Naive B cell (primary cell): ENCODE results near the gene DTL. TPM values are rescaled to one million over a fixed set of nuclear protein-coding genes. Genes with fewer than 3 reads are reported as not detected.
"Not testable (repeated sequence)": the region's sequence is repeated elsewhere in the genome, so short reads cannot be mapped to it uniquely, and the experiment has no call there.

Experiments
- ATAC-seq, 2 donors: fragments of 150-1000 bp; cut with Tn5 transposase; 2 replicates each; pipeline ENCODE4 v1.10.0; 2021; ENCODE audit warnings: low read depth in 2 of 2, mild to moderate bottlenecking in 2 of 2, moderate library complexity in 2 of 2
- DNase-seq: peaks from one replicate; pipeline ENCODE4 v3.0.0; 2022
- H3K27ac Mint-ChIP-seq, 6 donors: one replicate each; pipeline ENCODE4 v1.8.0; 2020 to 2022; ENCODE audit warnings: mild to moderate bottlenecking in 6 of 6, mixed read lengths in 6 of 6, moderate library complexity in 5 of 6, inconsistent platforms in 2 of 6
- H3K27me3 Mint-ChIP-seq, 3 donors: one replicate each; pipeline ENCODE4 v1.8.0; 2021 to 2022; ENCODE audit warnings: mixed read lengths in 3 of 3, mild to moderate bottlenecking in 1 of 3
- H3K36me3 Mint-ChIP-seq, 2 donors: one replicate each; pipeline ENCODE4 v1.8.0; 2020 to 2022; ENCODE audit warnings: mixed read lengths in 2 of 2, inconsistent platforms in 1 of 2, mild to moderate bottlenecking in 1 of 2
- H3K4me1 Mint-ChIP-seq, 3 donors: one replicate each; pipeline ENCODE4 v1.8.0; 2020 to 2022; ENCODE audit warnings: mixed read lengths in 3 of 3, inconsistent platforms in 1 of 3, mild to moderate bottlenecking in 1 of 3, moderate library complexity in 1 of 3
- H3K4me3 Mint-ChIP-seq, 8 donors: one replicate each; pipeline ENCODE4 v1.8.0; 2020 to 2022; ENCODE audit warnings: mild to moderate bottlenecking in 8 of 8, mixed read lengths in 8 of 8, moderate library complexity in 8 of 8, inconsistent platforms in 2 of 8
- H3K9me3 Mint-ChIP-seq, 7 donors: one replicate each; pipeline ENCODE4 v1.8.0; 2020 to 2022; ENCODE audit warnings: mixed read lengths in 7 of 7, mild to moderate bottlenecking in 5 of 7, inconsistent platforms in 2 of 7, moderate library complexity in 1 of 7
- polyA plus RNA-seq, 6 donors: library from polyadenylated mRNA; unstranded; fragments of 300-500 nt; fragmentation: Illumina TruSeq; gene quantifications; one replicate each; pipeline ENCODE4 v1.2.3, GENCODE V29; 2021; ENCODE audit warnings: low read depth in 6 of 6

DTL gene
- 1 to 10 TPM in 1 of 6 donors, under 1 TPM in 4, not detected in 1; 0.17 to 1.2 (median 0.71) TPM for polyA plus RNA-seq

GRCh38 chr1:212035123-212035834 is at the start of gene DTL, which contains the start of gene INTS7:
DTL (plus strand) TSS chr1:212035748; CDS start chr1:212035891, 143 bp downstream.
INTS7 (minus strand) TSS chr1:212035557; CDS start chr1:212035437, 120 bp downstream.
- H3K36me3 Mint-ChIP-seq: no peaks in the 10 kb centered on the region

GRCh38 chr1:211986628-211987254 is 48.8 kb upstream of the DTL start:
- Mint-ChIP-seq H3K36me3 (peaks cover 10 to 18% of the 10 kb centered on the region in 2 donors), H3K4me1 (no peaks in the 10 kb centered on the region), H3K4me3 (no peak overlapping the region), H3K27me3 (no peaks in the 10 kb centered on the region), H3K9me3 (no peaks in the 10 kb centered on the region), H3K27ac (no peak overlapping the region)
- ATAC-seq (no peak), DNase-seq (no peak)

More at GRCh38 chr1:212035123-212035834, at the start of gene DTL, which contains the start of gene INTS7:
- H3K27ac Mint-ChIP-seq: peak within 1 kb of the TSS; percentile 87 to 99 (median 94)
- H3K9me3 Mint-ChIP-seq: no peaks in the 10 kb centered on the region
- H3K4me1 Mint-ChIP-seq: peaks cover 27 to 45% (median 44%) of the 10 kb centered on the region in 3 donors
- ATAC-seq (peak; percentile 86 to 87), DNase-seq (peak; percentile 98)
- no peaks in the 10 kb centered on the region for H3K27me3 Mint-ChIP-seq
- H3K4me3 Mint-ChIP-seq: peak within 1 kb of the TSS; percentile 93 to 100 (median 98)

- Mint-ChIP-seq H3K36me3 (peaks cover 3 to 6% of the 10 kb centered on the region in 2 donors), H3K27me3 (no peaks in the 10 kb centered on the region), H3K4me1 (no peaks in the 10 kb centered on the region), H3K27ac (peak overlapping the region in 1 of 6 donors; percentile 25), H3K4me3 (no peak overlapping the region), H3K9me3 (no peaks in the 10 kb centered on the region)
- ATAC-seq (no peak), DNase-seq (no peak)
These were observed 43.9 kb upstream of the DTL start for GRCh38 chr1:211991695-211992094.

GRCh38 chr1:211997426-211997825 is 38.1 kb upstream of the DTL start:
- H3K9me3 Mint-ChIP-seq, H3K27me3 Mint-ChIP-seq, H3K27ac Mint-ChIP-seq, H3K4me1 Mint-ChIP-seq, H3K4me3 Mint-ChIP-seq, DNase-seq, ATAC-seq: not testable (repeated sequence)
- peaks cover 5 to 17% of the 10 kb centered on the region in 2 donors for H3K36me3 Mint-ChIP-seq

GRCh38 chr1:212002536-212002935 is 33.0 kb upstream of the DTL start:
- Mint-ChIP-seq H3K27ac (peak overlapping the region in 2 of 6 donors; percentile 42 to 77), H3K36me3 (peaks cover 19 to 25% of the 10 kb centered on the region in 2 donors), H3K9me3 (no peaks in the 10 kb centered on the region), H3K27me3 (no peaks in the 10 kb centered on the region), H3K4me3 (no peak overlapping the region), H3K4me1 (no peaks in the 10 kb centered on the region)
- ATAC-seq (no peak), DNase-seq (no peak)

GRCh38 chr1:212004895-212005608 is 30.5 kb upstream of the DTL start:
- no peaks in the 10 kb centered on the region for H3K27me3 Mint-ChIP-seq
- H3K36me3 Mint-ChIP-seq: peaks cover 19 to 25% of the 10 kb centered on the region in 2 donors
- no peak overlapping the region for H3K4me3 Mint-ChIP-seq
- DNase-seq (no peak), ATAC-seq (no peak)
- no peaks in the 10 kb centered on the region for H3K4me1 Mint-ChIP-seq
- H3K9me3 Mint-ChIP-seq: no peaks in the 10 kb centered on the region
- H3K27ac Mint-ChIP-seq: no peak overlapping the region

- no peak for ATAC-seq
- H3K36me3 Mint-ChIP-seq: peaks cover 16 to 19% of the 10 kb centered on the region in 2 donors
- no peak for DNase-seq
These were observed 28.4 kb upstream of the DTL start for GRCh38 chr1:212007178-212007577.

GRCh38 chr1:212007886-212008285 is 27.7 kb upstream of the DTL start:
- peaks cover 11 to 18% of the 10 kb centered on the region in 2 donors for H3K36me3 Mint-ChIP-seq
- H3K9me3 Mint-ChIP-seq: no peaks in the 10 kb centered on the region
- ATAC-seq: no peak
- H3K4me1 Mint-ChIP-seq: peaks cover 0 to 5% (median 0%) of the 10 kb centered on the region in 3 donors
- H3K27me3 Mint-ChIP-seq: no peaks in the 10 kb centered on the region
- DNase-seq: no peak
- H3K4me3 Mint-ChIP-seq: no peak overlapping the region
- H3K27ac Mint-ChIP-seq: no peak overlapping the region

More at GRCh38 chr1:212007178-212007577, 28.4 kb upstream of the DTL start:
- Mint-ChIP-seq H3K27ac (no peak overlapping the region), H3K4me1 (peaks cover 0 to 5% (median 0%) of the 10 kb centered on the region in 3 donors), H3K4me3 (no peak overlapping the region), H3K27me3 (no peaks in the 10 kb centered on the region), H3K9me3 (no peaks in the 10 kb centered on the region)

- no peak overlapping the region for H3K27ac Mint-ChIP-seq
These were observed 26.0 kb upstream of the DTL start for GRCh38 chr1:212009561-212009960.

GRCh38 chr1:212010004-212010403 is 25.5 kb upstream of the DTL start:
- no peak for ATAC-seq
- Mint-ChIP-seq H3K27me3 (no peaks in the 10 kb centered on the region), H3K4me3 (no peak overlapping the region), H3K36me3 (peaks cover 4 to 12% of the 10 kb centered on the region in 2 donors), H3K4me1 (peaks cover 0 to 5% (median 0%) of the 10 kb centered on the region in 3 donors), H3K27ac (no peak overlapping the region), H3K9me3 (no peaks in the 10 kb centered on the region)
- DNase-seq: no peak

More at GRCh38 chr1:212009561-212009960, 26.0 kb upstream of the DTL start:
- Mint-ChIP-seq H3K27me3 (no peaks in the 10 kb centered on the region), H3K36me3 (peaks cover 7 to 15% of the 10 kb centered on the region in 2 donors), H3K9me3 (no peaks in the 10 kb centered on the region), H3K4me3 (peak overlapping the region in 1 of 8 donors; percentile 9), H3K4me1 (peaks cover 0 to 5% (median 0%) of the 10 kb centered on the region in 3 donors)
- ATAC-seq (no peak), DNase-seq (no peak)

GRCh38 chr1:212012034-212012740 is 23.4 kb upstream of the DTL start:
- Mint-ChIP-seq H3K36me3 (peaks cover 0 to 3% of the 10 kb centered on the region in 2 donors), H3K9me3 (no peaks in the 10 kb centered on the region), H3K4me3 (no peak overlapping the region), H3K27ac (no peak overlapping the region), H3K27me3 (no peaks in the 10 kb centered on the region), H3K4me1 (peaks cover 0 to 5% (median 0%) of the 10 kb centered on the region in 3 donors)
- ATAC-seq (peak; percentile 80 to 92), DNase-seq (peak; percentile 36)

- Mint-ChIP-seq H3K27ac (peak overlapping the region in 1 of 6 donors; percentile 28), H3K4me1 (peaks cover 0 to 5% (median 0%) of the 10 kb centered on the region in 3 donors), H3K9me3 (no peaks in the 10 kb centered on the region), H3K36me3 (peaks cover 0 to 3% of the 10 kb centered on the region in 2 donors), H3K4me3 (no peak overlapping the region), H3K27me3 (no peaks in the 10 kb centered on the region)
- DNase-seq: no peak
- no peak for ATAC-seq
These were observed 21.9 kb upstream of the DTL start for GRCh38 chr1:212013672-212014071.

GRCh38 chr1:212020975-212021374 is 14.6 kb upstream of the DTL start:
- H3K4me3 Mint-ChIP-seq: no peak overlapping the region
- peak overlapping the region in 2 of 6 donors; percentile 16 to 29 for H3K27ac Mint-ChIP-seq
- ATAC-seq (no peak), DNase-seq (no peak)
- H3K9me3 Mint-ChIP-seq: peaks cover 2 to 16% (median 5%) of the 10 kb centered on the region in 7 donors
- no peaks in the 10 kb centered on the region for H3K27me3 Mint-ChIP-seq
- peaks cover 8 to 12% of the 10 kb centered on the region in 2 donors for H3K36me3 Mint-ChIP-seq
- H3K4me1 Mint-ChIP-seq: peaks cover 0 to 4% (median 0%) of the 10 kb centered on the region in 3 donors
